ENCODE data around the gene ECHDC3.
"Not testable (repeated sequence)": the region's sequence is repeated elsewhere in the genome, so short reads cannot be mapped to it uniquely, and the experiment has no call there.

ECHDC3 gene

DNA sequence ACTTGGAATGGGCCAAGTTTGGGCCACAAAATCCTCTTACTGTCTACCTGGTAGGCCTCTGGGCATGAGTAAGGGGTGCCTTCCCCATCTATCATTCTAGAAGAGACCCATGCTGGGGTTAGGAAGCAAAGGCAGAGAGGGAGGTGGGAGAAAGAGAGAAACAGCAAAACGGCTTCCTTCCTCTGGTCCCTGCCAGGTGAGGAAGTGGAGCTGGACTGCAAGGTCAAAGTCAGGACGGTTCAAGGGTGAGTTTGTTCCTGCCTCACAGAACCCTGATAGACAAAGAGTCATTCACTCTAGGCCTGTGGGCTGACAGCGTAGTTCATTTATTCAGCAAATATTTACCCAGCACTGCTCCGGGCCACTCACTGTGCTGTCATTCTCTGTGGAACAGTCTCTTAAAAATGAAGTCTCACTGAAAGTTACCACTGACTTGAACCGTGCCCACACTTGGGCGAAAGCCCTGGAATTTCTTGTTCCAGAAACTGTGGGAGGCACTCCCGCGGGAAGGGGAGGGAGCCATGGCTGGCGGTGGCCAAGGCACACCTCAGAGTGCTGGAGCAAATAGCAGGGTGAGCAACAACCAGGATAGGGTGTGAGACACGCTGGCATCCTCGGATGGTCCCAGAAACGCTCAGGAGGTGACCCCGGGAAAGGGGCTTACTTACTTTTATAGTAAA, 26.2 kb upstream of the ECHDC3 start:
- no peak for DNase-seq (ENCODE audit: low read depth)

DNA sequence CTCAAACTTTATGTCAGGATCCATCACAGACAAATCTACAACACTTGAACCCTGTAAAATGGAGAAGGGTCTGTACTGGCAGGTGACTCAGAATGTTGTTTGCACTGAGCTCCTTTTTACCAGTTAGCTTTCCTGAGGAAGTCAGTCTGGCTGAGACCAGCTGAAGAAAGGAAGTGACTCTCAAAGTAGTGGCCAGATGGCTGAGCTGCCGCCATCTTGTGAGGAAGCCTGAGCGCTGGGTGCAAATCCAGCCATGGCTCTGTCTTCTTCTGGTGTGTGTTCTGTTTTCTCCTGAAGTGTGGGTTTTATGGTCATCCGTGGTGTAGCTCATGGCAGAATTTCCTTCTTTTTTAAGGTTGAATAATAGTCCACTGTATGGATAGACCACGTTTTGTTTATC, 25.5 kb upstream of the ECHDC3 start:
- no peak for DNase-seq (ENCODE audit: low read depth)

- no peak for DNase-seq (ENCODE audit: low read depth)
Measured at GRCh38 chr10:11719496-11720259, 22.5 kb upstream of the ECHDC3 start.

- DNase-seq (ENCODE audit: low read depth) = no peak
Measured at GRCh38 chr10:11720260-11720741, 21.9 kb upstream of the ECHDC3 start.

- no peak for DNase-seq (ENCODE audit: low read depth)
Measured at GRCh38 chr10:11721806-11722205, 20.4 kb upstream of the ECHDC3 start.

GRCh38 chr10:11723359-11723758, 18.8 kb upstream of the ECHDC3 start:
- no peak for DNase-seq (ENCODE audit: low read depth)

GRCh38 chr10:11724938-11725776, 17.0 kb upstream of the ECHDC3 start:
- DNase-seq (ENCODE audit: low read depth) = no peak

GRCh38 chr10:11725912-11726311, 16.3 kb upstream of the ECHDC3 start:
- DNase-seq (ENCODE audit: low read depth) = no peak

- DNase-seq (ENCODE audit: low read depth) = no peak
Measured at GRCh38 chr10:11727563-11727962, 14.6 kb upstream of the ECHDC3 start.

DNA sequence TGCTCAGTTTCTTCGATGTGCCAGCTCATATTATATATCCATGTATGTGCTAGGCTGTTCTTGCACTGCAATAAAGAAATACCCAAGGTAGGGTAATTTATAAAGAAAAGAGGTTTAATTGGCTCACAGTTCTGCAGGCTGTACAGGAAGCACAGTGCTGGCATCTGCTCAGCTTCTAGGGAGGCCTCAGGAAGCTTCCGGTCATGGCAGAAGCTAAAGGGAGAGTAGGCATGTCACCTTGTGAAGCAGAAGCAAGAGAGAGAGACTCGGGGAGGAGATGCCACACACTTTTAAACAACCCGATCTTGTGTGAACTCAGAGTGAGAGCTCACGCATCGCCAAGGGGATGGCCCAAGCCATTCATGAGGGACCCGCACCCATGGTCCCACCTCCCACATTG, 13.8 kb upstream of the ECHDC3 start:
- no peak for DNase-seq (ENCODE audit: low read depth)

GRCh38 chr10:11729790-11730315, 12.3 kb upstream of the ECHDC3 start:
- no peak for DNase-seq (ENCODE audit: low read depth)

- no peak for DNase-seq (ENCODE audit: low read depth)
Measured at GRCh38 chr10:11730779-11731178, 11.4 kb upstream of the ECHDC3 start.

DNA sequence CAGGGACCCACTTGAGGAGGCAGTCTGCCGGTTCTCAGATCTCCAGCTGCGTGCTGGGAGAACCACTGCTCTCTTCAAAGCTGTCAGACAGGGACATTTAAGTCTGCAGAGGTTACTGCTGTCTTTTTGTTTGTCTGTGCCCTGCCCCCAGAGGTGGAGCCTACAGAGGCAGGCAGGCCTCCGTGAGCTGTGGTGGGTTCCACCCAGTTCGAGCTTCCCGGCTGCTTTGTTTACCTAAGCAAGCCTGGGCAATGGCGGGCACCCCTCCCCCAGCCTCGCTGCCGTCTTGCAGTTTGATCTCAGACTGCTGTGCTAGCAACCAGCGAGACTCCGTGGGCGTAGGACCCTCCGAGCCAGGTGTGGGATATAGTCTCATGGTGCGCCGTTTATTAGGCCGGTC, 5.4 kb upstream of the ECHDC3 start:
- DNase-seq (ENCODE audit: low read depth) = not testable (repeated sequence)

DNA sequence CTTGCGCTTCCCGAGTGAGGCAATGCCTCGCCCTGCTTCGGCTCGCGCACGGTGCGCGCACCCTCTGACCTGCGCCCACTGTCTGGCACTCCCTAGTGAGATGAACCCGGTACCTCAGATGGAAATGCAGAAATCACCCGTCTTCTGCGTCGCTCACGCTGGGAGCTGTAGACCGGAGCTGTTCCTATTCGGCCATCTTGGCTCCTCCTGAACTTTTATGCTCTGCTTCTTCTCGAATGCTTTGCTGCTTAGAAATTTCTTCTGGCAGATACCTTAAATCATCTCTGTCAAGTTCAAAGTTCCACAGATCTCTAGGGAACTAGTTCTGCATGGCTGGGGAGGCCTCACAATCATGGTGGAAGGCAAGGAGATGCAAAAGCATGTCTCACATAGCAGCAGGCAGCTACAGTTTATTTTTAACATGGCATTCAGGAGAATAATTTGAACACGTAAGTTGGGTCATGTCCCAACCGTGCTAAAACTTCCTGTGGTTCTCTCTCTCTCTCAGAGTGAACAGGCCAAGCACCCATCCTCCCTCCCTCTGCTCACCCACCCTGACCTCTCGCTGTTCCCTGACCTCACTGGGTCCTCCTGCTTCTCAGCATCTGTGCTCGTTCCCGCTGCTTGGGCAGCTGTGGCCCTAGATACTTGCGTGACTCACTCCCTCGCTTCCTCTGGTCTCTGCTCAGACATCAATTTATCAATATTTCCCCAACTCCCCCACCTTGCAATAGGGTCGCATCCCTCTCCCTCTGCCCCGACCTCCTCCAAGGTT, 4.7 kb upstream of the ECHDC3 start:
- not testable (repeated sequence) for DNase-seq (ENCODE audit: low read depth)

DNA sequence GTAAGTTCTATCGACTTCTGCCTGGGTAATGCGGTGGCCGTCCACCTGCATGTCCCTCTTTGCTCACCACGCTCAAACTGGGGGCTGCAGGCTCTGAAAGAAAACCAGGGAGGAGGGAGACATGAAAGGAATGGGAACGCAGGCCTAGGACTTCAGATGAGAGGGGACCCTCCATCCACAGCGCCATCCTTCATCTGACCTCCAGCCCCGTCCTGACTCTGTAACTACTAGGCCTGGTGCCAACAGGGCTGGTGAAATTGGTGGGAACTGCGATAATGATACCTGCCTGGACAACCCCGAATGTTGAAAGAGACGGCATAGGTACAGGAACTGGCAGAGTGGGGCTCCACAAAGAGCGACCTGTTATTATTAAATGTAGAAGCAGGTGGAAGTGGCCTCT, 1.3 kb upstream of the ECHDC3 start:
- DNase-seq (ENCODE audit: low read depth) = no peak

GRCh38 chr10:11741608-11742007, 574 bp upstream of the ECHDC3 start:
- no peak for DNase-seq (ENCODE audit: low read depth)

GRCh38 chr10:11742779-11743298, 657 bp downstream of the ECHDC3 start:
- DNase-seq (ENCODE audit: low read depth) = no peak

GRCh38 chr10:11743461-11744338, 1.5 kb downstream of the ECHDC3 start:
- DNase-seq (ENCODE audit: low read depth) = no peak

DNA sequence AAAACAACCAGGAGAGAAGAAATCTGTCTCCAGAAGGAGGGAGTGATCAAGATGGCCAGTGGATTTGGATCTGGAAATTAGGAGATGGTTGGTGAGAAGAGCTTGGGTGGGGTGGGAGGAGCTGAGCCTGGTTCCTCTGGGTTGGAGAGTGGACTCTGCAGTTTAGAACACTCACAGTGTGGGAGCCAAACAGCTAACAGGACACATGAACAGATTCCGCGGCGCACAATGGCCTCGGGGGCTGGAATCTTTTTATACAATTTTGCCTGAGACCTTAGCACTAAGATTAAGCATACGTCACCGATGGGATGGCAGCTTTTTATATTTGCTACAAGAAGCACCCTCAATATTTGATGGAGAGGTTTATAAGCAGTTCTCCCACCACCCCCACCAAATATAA, 2.9 kb downstream of the ECHDC3 start:
- DNase-seq (ENCODE audit: low read depth) = no peak

GRCh38 chr10:11746883-11747539, 4.8 kb downstream of the ECHDC3 start:
- DNase-seq (ENCODE audit: low read depth) = no peak

Measured in activated gamma-delta T cell treated with anti-CD3 and anti-CD28 coated beads, Interleukin-2, amount 50 U/mL, for 16 hours (primary cell).